Activated CD4-positive, alpha-beta T cell treated with anti-CD3 and anti-CD28 coated beads, Interleukin-2, amount 50 U/mL, for 48 hours (primary cell): ENCODE measurements around the gene PRMT7.
"Not testable (repeated sequence)": the region's sequence is repeated elsewhere in the genome, so short reads cannot be mapped to it uniquely, and the experiment has no call there.

Experiments
- DNase-seq, 2 experiments: peaks; one replicate each; pipeline ENCODE4 v3.0.0-alpha.2; 2020

Gene PRMT7

GRCh38 chr16:68284847-68285246 lies 26.0 kb upstream of the PRMT7 start:
- no peak for DNase-seq

GRCh38 chr16:68285683-68286082 lies 25.1 kb upstream of the PRMT7 start:
- no peak for DNase-seq

GRCh38 chr16:68286153-68287074 lies 24.4 kb upstream of the PRMT7 start:
- no peak for DNase-seq

GRCh38 chr16:68287276-68288251 lies 23.3 kb upstream of the PRMT7 start:
- peak in 1 of 2 experiments; percentile 37 for DNase-seq

GRCh38 chr16:68288252-68288650 lies 22.6 kb upstream of the PRMT7 start:
- no peak for DNase-seq

- DNase-seq: not testable (repeated sequence)
Observed at GRCh38 chr16:68288796-68289195, 22.0 kb upstream of the PRMT7 start.

GRCh38 chr16:68289202-68289601 lies 21.6 kb upstream of the PRMT7 start:
- no peak for DNase-seq

GRCh38 chr16:68289621-68290329 lies 21.0 kb upstream of the PRMT7 start:
- DNase-seq: peak; percentile 70 to 76

- DNase-seq: no peak
Observed at GRCh38 chr16:68290450-68290849, 20.4 kb upstream of the PRMT7 start.

GRCh38 chr16:68291227-68291626 lies 19.6 kb upstream of the PRMT7 start:
- no peak for DNase-seq

GRCh38 chr16:68292425-68292824 lies 18.4 kb upstream of the PRMT7 start:
- no peak for DNase-seq

- DNase-seq: no peak
Observed at GRCh38 chr16:68296291-68296690, 14.5 kb upstream of the PRMT7 start.

GRCh38 chr16:68296693-68297092 lies 14.1 kb upstream of the PRMT7 start:
- DNase-seq: no peak

- no peak for DNase-seq
Observed at GRCh38 chr16:68297908-68298307, 12.9 kb upstream of the PRMT7 start.

- no peak for DNase-seq
Observed at GRCh38 chr16:68298312-68298711, 12.5 kb upstream of the PRMT7 start.

- DNase-seq: no peak
Observed at GRCh38 chr16:68298907-68299561, 11.8 kb upstream of the PRMT7 start.

- DNase-seq: no peak
Observed at GRCh38 chr16:68299571-68300453, 11.0 kb upstream of the PRMT7 start.

GRCh38 chr16:68300734-68301459 lies 9.9 kb upstream of the PRMT7 start:
- no peak for DNase-seq

GRCh38 chr16:68306633-68307032 lies 4.2 kb upstream of the PRMT7 start:
- no peak for DNase-seq

GRCh38 chr16:68309799-68310198 lies 1.0 kb upstream of the PRMT7 start:
- DNase-seq: no peak

GRCh38 chr16:68310437-68310773 lies 414 bp upstream of the PRMT7 start:
- DNase-seq: no peak
